Fibroblast of mammary gland (primary cell): ENCODE data around the gene CXCR6.

Source experiments
- DNase-seq: peaks from one replicate; pipeline ENCODE4 v3.0.0-alpha.2; 2010; ENCODE audit warnings: low read depth
- H3K4me3 ChIP-seq: 2 replicates; pipeline ENCODE4 v1.5.1; 2011; ENCODE audit warnings: low read depth, mild to moderate bottlenecking, low read length, moderate library complexity; ENCODE audit not compliant: control insufficient read depth
- TF ChIP-seq, protein P1 (sequence below): conservative IDR thresholded peaks from 2 replicates; pipeline ENCODE4 v1.5.1; 2011; ENCODE audit warnings: low read depth, low read length, inconsistent platforms; ENCODE audit not compliant: control insufficient read depth, insufficient read depth

The CXCR6 gene

DNA sequence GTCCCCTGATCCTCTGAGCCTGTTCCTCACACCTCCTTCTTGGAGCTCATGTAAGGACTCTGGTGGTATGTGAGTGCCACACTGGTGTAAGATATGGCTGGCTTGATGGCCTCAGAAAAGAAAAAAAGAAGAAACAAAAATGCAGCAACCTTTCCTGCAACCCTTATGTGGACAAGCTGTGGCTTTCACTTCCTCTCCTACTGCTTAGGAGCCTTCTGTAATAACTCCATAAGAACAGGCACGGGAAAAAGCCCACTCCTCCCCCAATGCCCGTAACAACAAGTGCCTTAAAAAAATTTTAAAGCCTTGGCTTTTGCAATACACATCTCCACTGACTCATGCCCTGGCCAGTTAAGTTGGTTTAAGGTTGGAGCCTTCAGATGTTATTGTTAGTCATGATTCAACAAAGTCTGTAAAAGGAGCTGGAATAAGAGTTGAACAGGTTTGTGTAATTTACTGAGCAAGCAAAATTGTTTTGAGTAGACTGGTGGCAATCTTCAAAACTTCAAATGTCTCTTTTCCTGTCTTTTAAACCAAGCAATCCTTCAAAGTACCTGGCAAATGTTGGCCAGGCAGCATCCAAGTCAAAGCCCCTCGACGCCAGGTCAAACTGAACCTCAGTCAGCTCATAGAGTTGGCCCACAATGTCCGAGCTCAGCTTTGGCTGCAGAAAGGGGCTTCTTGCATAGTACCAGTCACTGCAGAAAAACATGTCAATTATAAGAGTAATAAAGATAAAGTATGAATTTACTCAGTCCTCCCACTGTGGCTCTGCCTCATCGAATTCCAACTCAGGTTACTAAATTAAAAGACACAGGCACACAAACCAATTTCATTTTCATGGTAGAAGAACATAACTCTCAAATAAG is 29.5 kb downstream of the CXCR6 start:
- H3K4me3 ChIP-seq = no peak overlapping the region
- peak; percentile 93 for DNase-seq
- TF ChIP-seq, protein P1, sequence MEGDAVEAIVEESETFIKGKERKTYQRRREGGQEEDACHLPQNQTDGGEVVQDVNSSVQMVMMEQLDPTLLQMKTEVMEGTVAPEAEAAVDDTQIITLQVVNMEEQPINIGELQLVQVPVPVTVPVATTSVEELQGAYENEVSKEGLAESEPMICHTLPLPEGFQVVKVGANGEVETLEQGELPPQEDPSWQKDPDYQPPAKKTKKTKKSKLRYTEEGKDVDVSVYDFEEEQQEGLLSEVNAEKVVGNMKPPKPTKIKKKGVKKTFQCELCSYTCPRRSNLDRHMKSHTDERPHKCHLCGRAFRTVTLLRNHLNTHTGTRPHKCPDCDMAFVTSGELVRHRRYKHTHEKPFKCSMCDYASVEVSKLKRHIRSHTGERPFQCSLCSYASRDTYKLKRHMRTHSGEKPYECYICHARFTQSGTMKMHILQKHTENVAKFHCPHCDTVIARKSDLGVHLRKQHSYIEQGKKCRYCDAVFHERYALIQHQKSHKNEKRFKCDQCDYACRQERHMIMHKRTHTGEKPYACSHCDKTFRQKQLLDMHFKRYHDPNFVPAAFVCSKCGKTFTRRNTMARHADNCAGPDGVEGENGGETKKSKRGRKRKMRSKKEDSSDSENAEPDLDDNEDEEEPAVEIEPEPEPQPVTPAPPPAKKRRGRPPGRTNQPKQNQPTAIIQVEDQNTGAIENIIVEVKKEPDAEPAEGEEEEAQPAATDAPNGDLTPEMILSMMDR = no peak

DNA sequence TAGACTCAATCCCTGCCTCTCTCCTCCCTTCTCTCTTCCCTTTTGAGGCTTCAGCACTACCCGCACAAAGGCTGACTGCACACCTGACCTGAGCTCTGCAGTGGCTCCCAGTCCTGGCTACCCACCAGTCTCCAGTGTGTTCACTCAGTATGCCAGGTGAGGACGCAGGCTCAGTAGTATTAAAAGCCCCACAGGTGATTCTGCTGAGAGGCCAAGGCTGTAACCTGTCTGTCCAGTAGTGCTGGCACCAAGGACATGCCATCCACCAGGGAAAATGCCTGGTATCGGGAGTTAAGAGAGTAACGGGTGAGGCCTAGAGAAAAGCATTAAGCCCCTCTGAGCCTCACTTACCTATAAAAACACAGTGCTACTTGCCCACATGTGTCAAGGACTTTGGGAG is 31.4 kb downstream of the CXCR6 start:
- TF ChIP-seq, protein P1 = no peak
- no peak overlapping the region for H3K4me3 ChIP-seq
- no peak for DNase-seq

DNA sequence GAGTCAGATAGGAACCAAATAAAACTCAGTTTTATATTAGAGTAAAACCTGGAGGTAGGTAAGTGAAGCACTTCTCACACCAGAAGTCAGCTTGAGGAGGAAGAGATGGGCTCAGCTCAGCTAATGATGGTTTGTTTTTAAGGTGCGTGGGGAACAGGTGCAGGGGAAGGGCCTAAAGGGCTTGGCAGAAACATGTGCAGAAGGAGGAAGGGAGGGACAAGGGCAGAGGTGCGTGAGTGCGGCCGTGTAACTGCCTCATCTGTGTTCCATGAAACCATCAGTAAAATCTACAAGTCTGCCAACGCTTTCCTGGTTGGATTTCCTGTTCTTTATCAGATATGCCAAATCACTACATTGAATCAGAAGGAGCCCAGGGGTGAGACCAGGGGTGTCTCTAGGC is 32.4 kb downstream of the CXCR6 start:
- TF ChIP-seq, protein P1 = no peak
- DNase-seq = no peak
- H3K4me3 ChIP-seq = no peak overlapping the region

DNA sequence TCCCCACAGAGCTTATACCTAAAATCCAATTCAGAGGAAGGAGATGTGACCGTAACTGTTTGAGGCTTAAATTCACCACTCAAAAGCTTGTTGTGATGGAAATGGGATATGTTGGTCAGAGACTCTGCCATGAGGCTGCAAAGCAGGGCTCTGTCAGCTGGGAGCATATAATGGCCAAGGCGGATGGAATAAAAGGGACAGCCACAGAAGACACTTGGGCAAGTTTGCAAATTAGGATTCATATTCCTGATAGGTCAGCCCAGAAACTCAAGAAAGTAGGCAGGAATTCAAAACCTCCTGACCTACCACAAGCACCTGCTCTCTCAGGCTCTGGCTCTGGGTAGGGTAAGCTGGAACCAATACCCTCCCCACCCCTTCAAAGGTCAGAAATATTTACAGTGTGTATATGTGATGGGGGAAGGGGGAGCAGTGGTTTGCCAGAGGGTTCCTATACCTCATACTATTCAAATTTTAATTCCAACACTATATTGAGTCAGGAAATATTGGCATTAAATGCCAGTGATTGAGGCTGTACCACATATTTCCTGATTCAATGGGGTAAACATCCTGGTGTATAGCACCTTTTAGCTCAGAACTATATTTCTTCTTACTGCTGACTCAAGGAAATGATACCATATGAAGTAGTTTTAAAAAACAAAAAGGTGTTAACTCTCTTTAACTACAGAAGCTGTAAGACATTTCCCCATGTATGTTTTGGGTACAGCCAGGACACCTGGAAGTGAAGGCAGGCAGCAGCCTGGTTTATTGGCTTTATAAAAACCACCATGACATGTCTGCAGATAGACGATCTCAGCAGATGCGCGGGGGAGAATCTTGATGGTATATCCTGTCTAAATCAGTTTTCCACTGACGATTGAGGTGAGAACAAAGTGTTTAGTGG is 33.2 kb downstream of the CXCR6 start:
- no peak overlapping the region for H3K4me3 ChIP-seq
- TF ChIP-seq, protein P1 = no peak
- DNase-seq = no peak

DNA sequence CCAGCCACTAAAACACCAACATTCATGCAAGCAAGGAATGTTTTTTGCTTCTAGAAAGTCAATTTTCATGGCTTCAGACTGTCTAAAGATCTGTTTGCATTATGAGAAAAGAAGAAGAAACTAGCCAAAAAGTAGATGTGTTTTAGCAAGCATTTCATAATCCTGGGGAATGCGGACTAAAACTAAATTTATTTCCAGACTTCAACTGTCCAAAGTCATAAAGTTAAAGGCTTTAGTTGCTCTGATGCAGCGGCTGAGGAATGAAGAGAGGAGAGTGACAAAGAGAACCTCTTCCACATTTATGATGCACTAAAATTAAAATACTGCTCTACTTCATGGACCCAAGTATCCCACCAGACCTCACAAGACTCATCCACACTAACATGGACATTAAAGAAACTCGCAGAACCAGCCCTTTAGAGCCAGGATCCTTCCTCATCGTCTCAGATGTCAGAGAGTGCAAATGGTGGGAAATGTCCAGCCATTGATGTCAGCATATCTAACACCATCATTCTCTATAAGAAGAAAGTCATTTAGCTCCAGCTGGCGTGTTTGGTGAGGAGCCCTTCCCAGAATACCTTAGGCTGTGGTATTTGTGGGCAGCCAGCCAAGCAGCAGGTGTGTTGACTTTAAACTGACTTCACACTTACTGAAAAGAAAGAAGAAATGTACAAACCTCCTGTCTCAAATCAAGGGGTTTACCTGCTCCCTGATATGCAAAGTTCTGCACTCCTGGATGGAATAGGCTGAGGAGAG is 34.9 kb downstream of the CXCR6 start:
- TF ChIP-seq, protein P1 = no peak
- no peak for DNase-seq
- H3K4me3 ChIP-seq = no peak overlapping the region

DNA sequence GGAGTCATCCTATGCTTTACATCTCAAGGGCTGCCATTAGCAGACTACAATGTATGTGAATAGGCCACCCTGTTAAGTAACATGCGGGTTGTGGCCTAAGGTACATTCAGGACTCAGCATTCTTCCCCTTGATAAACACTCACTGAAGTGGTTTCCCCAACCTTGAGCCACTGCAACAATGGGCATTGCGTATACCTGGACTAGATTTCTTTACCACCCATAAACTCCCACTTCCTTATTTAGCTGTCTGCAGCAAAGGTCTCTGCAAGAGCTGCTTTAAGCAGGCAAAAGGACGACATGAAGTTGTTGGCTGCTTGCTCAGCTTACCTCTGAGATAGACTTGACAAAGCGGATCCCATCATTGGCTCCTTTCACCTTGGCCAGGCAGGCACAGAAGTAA is 36.1 kb downstream of the CXCR6 start:
- DNase-seq = no peak
- H3K4me3 ChIP-seq = no peak overlapping the region
- TF ChIP-seq, protein P1 = no peak
